ENCODE measurements around the gene SMAD3. TPM values are rescaled to one million over a fixed set of nuclear protein-coding genes. Genes with fewer than 3 reads are reported as not detected.

Gene SMAD3
- total and polyA plus RNA-seq, 2 of the 8 experiments (the other 6 are each of a cell fraction or from before 2014, with no cell fraction given), result 10.1 to 12.4 TPM

DNA sequence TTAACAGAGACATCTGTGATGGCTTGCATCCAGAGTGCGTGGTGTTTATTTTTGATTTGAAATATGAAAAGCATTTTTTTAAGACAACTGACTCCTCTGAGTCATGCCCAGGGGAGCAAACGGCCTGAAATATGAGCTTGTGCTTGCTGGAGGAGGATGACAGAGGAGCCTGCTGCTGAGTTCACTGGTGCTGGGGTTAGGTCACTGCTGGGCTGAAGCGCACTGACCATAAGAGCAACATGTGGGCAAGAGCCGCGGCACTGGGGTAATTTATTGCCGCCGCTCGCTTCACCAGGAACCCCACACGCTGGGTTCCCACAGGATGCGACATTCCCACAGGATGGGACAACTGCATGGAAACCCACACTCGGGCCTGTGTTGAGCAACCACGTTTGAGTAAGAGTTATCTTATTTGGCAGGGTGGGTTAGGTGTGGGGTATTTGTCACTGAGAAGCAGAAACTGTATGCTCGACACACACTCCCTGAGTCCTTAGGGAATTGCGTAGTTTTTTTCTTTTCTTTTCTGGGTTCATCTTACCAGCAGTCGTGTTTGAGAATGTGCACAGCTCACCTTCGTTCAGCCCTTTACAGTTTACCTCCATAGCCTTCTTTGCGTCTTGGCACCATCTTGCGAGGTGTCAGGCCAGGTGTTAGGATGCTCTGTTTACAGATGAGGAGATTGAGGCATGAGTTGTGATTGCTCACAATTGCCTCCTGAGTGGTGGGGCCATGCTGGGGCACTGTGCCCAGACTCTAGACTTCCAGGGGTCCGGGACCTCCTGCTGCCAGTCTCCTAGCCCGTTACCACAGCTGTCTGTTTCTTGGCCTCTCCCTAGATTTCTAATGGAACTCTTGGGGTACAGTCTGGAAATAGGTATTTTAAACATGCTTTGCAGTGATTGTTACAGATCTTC lies 60.4 kb downstream of the SMAD3 start (continued):
- no peak for TF ChIP-seq RAD21 (IDR thresholded peaks at IDR 0.05 in 1 of 2, conservative IDR thresholded peaks at IDR 0.05 in 1 of 2; ENCODE audit: low read depth in 2 of 2, low read length in 2 of 2)
- no peak for TF ChIP-seq RBBP5 (IDR thresholded peaks at IDR 0.05; ENCODE audit: borderline replicate concordance, low read depth, low read length)
- TF ChIP-seq TEAD4 (IDR thresholded peaks at IDR 0.05; ENCODE audit: low read depth, low read length), result no peak

Data from H1 (cell line).